HepG2 (cell line): ENCODE results near the gene SLC27A2.

ENCODE experiments used
- BRCA1 ChIP-seq: sonication (generic); formaldehyde crosslinking; IDR thresholded peaks from 2 replicates; pipeline ENCODE4 v1.4.0; 2020; ENCODE audit warnings: missing genetic modification reagents
- CC2D1A ChIP-seq: sonication (generic); formaldehyde crosslinking; IDR thresholded peaks from 2 replicates; pipeline ENCODE4 v1.8.1; 2023; ENCODE audit warnings: mild to moderate bottlenecking, missing genetic modification reagents
- RELA ChIP-seq: sonication (generic); formaldehyde crosslinking; IDR thresholded peaks from 2 replicates; pipeline ENCODE4 v1.4.0; 2020; ENCODE audit warnings: missing genetic modification reagents
- SMC3 ChIP-seq: IDR thresholded peaks from 2 replicates; pipeline ENCODE4 v1.6.1; 2011; ENCODE audit warnings: low read length, improper control_type of control experiment
- ZBTB4 ChIP-seq: sonication (generic); formaldehyde crosslinking; IDR thresholded peaks from 2 replicates; pipeline ENCODE4 v1.4.0; 2020; ENCODE audit warnings: missing genetic modification reagents, mild to moderate bottlenecking, borderline replicate concordance
- TF ChIP-seq, protein P1 (sequence below): IDR thresholded peaks from 2 replicates; pipeline ENCODE4 v1.6.1; 2012; ENCODE audit warnings: inconsistent platforms

- TF ChIP-seq SMC3 (no peak), CC2D1A (CRISPR knock-in tag) (no peak), ZBTB4 (CRISPR knock-in tag) (no peak), BRCA1 (CRISPR knock-in tag) (no peak), RELA (CRISPR knock-in tag) (no peak)
- TF ChIP-seq, protein P1, sequence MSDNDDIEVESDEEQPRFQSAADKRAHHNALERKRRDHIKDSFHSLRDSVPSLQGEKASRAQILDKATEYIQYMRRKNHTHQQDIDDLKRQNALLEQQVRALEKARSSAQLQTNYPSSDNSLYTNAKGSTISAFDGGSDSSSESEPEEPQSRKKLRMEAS = no peak
Measured at GRCh38 chr15:50183112-50183794, 1.3 kb downstream of the SLC27A2 start.
